Endothelial cell of umbilical vein (primary cell): Measurements from ENCODE around the gene SEMA5A. TPM values are rescaled to one million over a fixed set of nuclear protein-coding genes. Genes with fewer than 3 reads are reported as not detected.

Source experiments
- BruUV-seq: library from RNA; stranded (reverse); fragments of 400-500 nt; replicated peaks from 2 replicates; lab custom pipeline; 2021; lab: Mats Ljungman, UMichigan
- CTCF ChIA-PET: fragments of 300-600, 350-600 bp; sonication (Branson Sonifier 250); formaldehyde crosslinking; loops from one replicate; lab custom pipeline; 2021; ENCODE audit warnings: antibody characterized with exemption, inconsistent platforms; lab: Charles Lee
- POLR2A ChIA-PET: fragments of 300-600, 350-600 bp; sonication (Branson Sonifier 250); formaldehyde crosslinking; loops from one replicate; lab custom pipeline; 2021; ENCODE audit warnings: antibody characterized with exemption, inconsistent platforms; lab: Charles Lee
- DNase-seq: peaks from one replicate; pipeline ENCODE4 v3.0.0-alpha.2; 2011; ENCODE audit warnings: low read depth, low spot score
- FAIRE-seq: peaks from 2 replicates; lab custom pipeline; 2011; peaks lifted over from hg19 to GRCh38; lab: Jason Lieb, UNC
- H2AFZ ChIP-seq: 2 replicates; pipeline ENCODE4 v1.6.0; 2012; ENCODE audit warnings: low read depth, low read length, control low read depth, inconsistent platforms
- H3K27ac ChIP-seq: 2 replicates; pipeline ENCODE4 v1.5.1; 2011; ENCODE audit warnings: low read depth, mild to moderate bottlenecking, control low read depth, low read length, moderate library complexity; ENCODE audit not compliant: insufficient read depth
- H3K27me3 ChIP-seq, 2 experiments: 2 replicates each; pipeline versions ENCODE4 v1.6.0 to v1.6.1; 2011; ENCODE audit warnings: low read length in 2 of 2, mixed read lengths in 1 of 2; ENCODE audit not compliant: control insufficient read depth in 2 of 2, insufficient read depth in 2 of 2
- H3K36me3 ChIP-seq, 2 experiments: 2 replicates in 1 of 2; 3 replicates in 1 of 2; pipeline ENCODE4 v1.5.1; 2011; ENCODE audit warnings: low read length in 2 of 2, mild to moderate bottlenecking in 1 of 2, moderate library complexity in 1 of 2; ENCODE audit not compliant: control insufficient read depth in 2 of 2, insufficient read depth in 2 of 2; ENCODE audit errors: extremely low read depth in 1 of 2
- H3K4me1 ChIP-seq: 3 replicates; pipeline ENCODE4 v1.5.1; 2011; ENCODE audit warnings: mild to moderate bottlenecking, low read length; ENCODE audit not compliant: control insufficient read depth, insufficient read depth; ENCODE audit errors: extremely low read depth
- H3K4me2 ChIP-seq: 2 replicates; pipeline ENCODE4 v1.6.1; 2011; ENCODE audit warnings: low read length, control low read depth, mixed read lengths; ENCODE audit not compliant: insufficient read depth
- H3K4me3 ChIP-seq, 3 experiments: fragments of 200-600 bp in 1 of 3; sonication (generic), shearing (Covaris generic) in 1 of 3; replicated peaks in 1 of 3; 2 replicates each; pipeline ENCODE4 v1.5.1; 2011 to 2016; ENCODE audit warnings: control low read depth in 3 of 3, low read length in 3 of 3, mild to moderate bottlenecking in 2 of 3, inconsistent platforms in 1 of 3, low read depth in 1 of 3, moderate library complexity in 1 of 3; ENCODE audit not compliant: insufficient read depth in 1 of 3
- H3K79me2 ChIP-seq: 2 replicates; pipeline ENCODE4 v1.6.0; 2012; ENCODE audit warnings: low read length, inconsistent platforms; ENCODE audit not compliant: control insufficient read depth, insufficient read depth
- H3K9ac ChIP-seq: replicated peaks from 2 replicates; pipeline ENCODE3; 2011; ENCODE audit warnings: low read length, control low read depth; ENCODE audit not compliant: insufficient read depth; ENCODE audit errors: extremely low read depth
- H3K9me1 ChIP-seq: replicated peaks from 3 replicates; pipeline ENCODE4 v1.6.0; 2011; ENCODE audit warnings: mild to moderate bottlenecking, low read length; ENCODE audit not compliant: control insufficient read depth, insufficient read depth; ENCODE audit errors: extremely low read depth
- H3K9me3 ChIP-seq: replicated peaks from 2 replicates; pipeline ENCODE4 v1.5.1; 2012; ENCODE audit warnings: low read length, inconsistent platforms; ENCODE audit not compliant: control insufficient read depth, insufficient read depth
- H4K20me1 ChIP-seq: replicated peaks from 2 replicates; pipeline ENCODE3; 2011; ENCODE audit warnings: mild to moderate bottlenecking, low read length; ENCODE audit not compliant: control insufficient read depth, insufficient read depth; ENCODE audit errors: extremely low read depth
- EZH2 ChIP-seq: IDR thresholded peaks from 2 replicates; pipeline ENCODE4 v1.6.1; 2012; ENCODE audit warnings: borderline replicate concordance, low read depth, mild to moderate bottlenecking, moderate library complexity, low read length, inconsistent platforms; ENCODE audit not compliant: severe bottlenecking
- FOS ChIP-seq: IDR thresholded peaks from 2 replicates; pipeline ENCODE4 v1.6.1; 2011; ENCODE audit warnings: mild to moderate bottlenecking, low read length, moderate library complexity, borderline replicate concordance; ENCODE audit not compliant: insufficient read depth
- GATA2 ChIP-seq: IDR thresholded peaks from 2 replicates; pipeline ENCODE4 v1.7.0; 2011; ENCODE audit warnings: low read depth, mild to moderate bottlenecking, moderate library complexity, mixed read lengths, low read length; ENCODE audit not compliant: insufficient read length, insufficient read depth
- JUN ChIP-seq: IDR thresholded peaks from 2 replicates; pipeline ENCODE4 v1.6.1; 2011; ENCODE audit warnings: borderline replicate concordance, low read depth; ENCODE audit not compliant: insufficient read length, insufficient read depth
- MYC ChIP-seq: IDR thresholded peaks from one replicate; pipeline ENCODE4 v1.6.1; 2011; ENCODE audit warnings: mild to moderate bottlenecking, low read depth, low read length
- POLR2A ChIP-seq: IDR thresholded peaks from 2 replicates; pipeline ENCODE4 v1.6.1; 2012; ENCODE audit warnings: low read depth, mild to moderate bottlenecking, control low read depth, low read length
- POLR2AphosphoS5 ChIP-seq: IDR thresholded peaks from 2 replicates; pipeline ENCODE4 v1.6.1; 2012; ENCODE audit warnings: low read depth, mild to moderate bottlenecking, control low read depth, low read length, moderate library complexity; ENCODE audit not compliant: insufficient read depth
- dilution Hi-C: fragments of 300-500 bp; cut with MboI; formaldehyde crosslinking; loops from one replicate; pipeline ENCODE4 v1.15.0; 2019; ENCODE audit warnings: low sequenced_read_pairs; ENCODE audit not compliant: extremely low pct_ligation_motif_present
- intact Hi-C: fragments of 100-400 bp; cut with micrococcal nuclease; formaldehyde crosslinking; loops from one replicate; pipeline ENCODE4 v1.10.0; 2022
- polyA plus RNA-seq, 4 experiments: library from polyadenylated mRNA; depleted of rRNA in 3 of 4; stranded (reverse) in 3 of 4; unstranded in 1 of 4; fragments of >200 nt; gene quantifications; 2 replicates each; pipeline versions ENCODE4 v1.2.1 to v1.2.3, GENCODE V29; 2011 to 2012; ENCODE audit warnings: missing spikeins in 1 of 4
- total RNA-seq: library from RNA; stranded (reverse); gene quantifications from 2 replicates; pipeline ENCODE4 v1.2.3, GENCODE V29; 2021
- TF ChIP-seq, protein P1 (sequence below): IDR thresholded peaks from 2 replicates; pipeline ENCODE4 v1.6.1; 2011; ENCODE audit not compliant: insufficient read depth, insufficient read length
- TF ChIP-seq, protein P2 (sequence below), 2 donors: IDR thresholded peaks; 1 replicate in 1 of 2; 2 replicates in 1 of 2; pipeline ENCODE4 v1.5.1; 2011; ENCODE audit warnings: low read length in 2 of 2, mild to moderate bottlenecking in 2 of 2, moderate library complexity in 2 of 2, control low read depth in 1 of 2, inconsistent platforms in 1 of 2, low read depth in 1 of 2; ENCODE audit not compliant: insufficient read depth in 1 of 2; ENCODE audit errors: extremely low read depth in 1 of 2

The SEMA5A gene
- total and polyA plus RNA-seq, 2 donors (not counting 3 experiments of a cell fraction or from before 2014, with no cell fraction given) = 0.04 to 0.06 TPM

GRCh38 chr5:9370256-9370655 lies 175.6 kb downstream of the SEMA5A start:
- BruUV-seq = no TSS peak
- ChIA-PET POLR2A (no interaction called here), CTCF (no interaction called here)
- Histone ChIP-seq H3K9me3 (no peaks in the 10 kb centered on the region), H3K79me2 (no peaks in the 10 kb centered on the region), H2AFZ (no peak overlapping the region), H4K20me1 (no peaks in the 10 kb centered on the region), H3K27me3 (no peaks in the 10 kb centered on the region), H3K27ac (no peak overlapping the region), H3K4me1 (no peaks in the 10 kb centered on the region), H3K4me3 (no peak overlapping the region), H3K9me1 (no peaks in the 10 kb centered on the region), H3K9ac (no peak overlapping the region), H3K4me2 (no peak overlapping the region), H3K36me3 (no peaks in the 10 kb centered on the region)
- FAIRE-seq (no peak), DNase-seq (no peak)
- intact Hi-C loops (no loop called here), dilution Hi-C loops (no loop called here)
- TF ChIP-seq POLR2AphosphoS5 (no peak), FOS (no peak), EZH2 (no peak), MYC (no peak), JUN (no peak), POLR2A (no peak), GATA2 (no peak)
- TF ChIP-seq, protein P1, sequence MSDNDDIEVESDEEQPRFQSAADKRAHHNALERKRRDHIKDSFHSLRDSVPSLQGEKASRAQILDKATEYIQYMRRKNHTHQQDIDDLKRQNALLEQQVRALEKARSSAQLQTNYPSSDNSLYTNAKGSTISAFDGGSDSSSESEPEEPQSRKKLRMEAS = no peak
- TF ChIP-seq, protein P2, sequence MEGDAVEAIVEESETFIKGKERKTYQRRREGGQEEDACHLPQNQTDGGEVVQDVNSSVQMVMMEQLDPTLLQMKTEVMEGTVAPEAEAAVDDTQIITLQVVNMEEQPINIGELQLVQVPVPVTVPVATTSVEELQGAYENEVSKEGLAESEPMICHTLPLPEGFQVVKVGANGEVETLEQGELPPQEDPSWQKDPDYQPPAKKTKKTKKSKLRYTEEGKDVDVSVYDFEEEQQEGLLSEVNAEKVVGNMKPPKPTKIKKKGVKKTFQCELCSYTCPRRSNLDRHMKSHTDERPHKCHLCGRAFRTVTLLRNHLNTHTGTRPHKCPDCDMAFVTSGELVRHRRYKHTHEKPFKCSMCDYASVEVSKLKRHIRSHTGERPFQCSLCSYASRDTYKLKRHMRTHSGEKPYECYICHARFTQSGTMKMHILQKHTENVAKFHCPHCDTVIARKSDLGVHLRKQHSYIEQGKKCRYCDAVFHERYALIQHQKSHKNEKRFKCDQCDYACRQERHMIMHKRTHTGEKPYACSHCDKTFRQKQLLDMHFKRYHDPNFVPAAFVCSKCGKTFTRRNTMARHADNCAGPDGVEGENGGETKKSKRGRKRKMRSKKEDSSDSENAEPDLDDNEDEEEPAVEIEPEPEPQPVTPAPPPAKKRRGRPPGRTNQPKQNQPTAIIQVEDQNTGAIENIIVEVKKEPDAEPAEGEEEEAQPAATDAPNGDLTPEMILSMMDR (IDR thresholded peaks at IDR 0.05; ENCODE audit: extremely low read depth in 1 of 2, insufficient read depth in 1 of 2, low read depth in 1 of 2, low read length in 2 of 2) = no peak
